ENCODE results near the gene GDF10.

DNA sequence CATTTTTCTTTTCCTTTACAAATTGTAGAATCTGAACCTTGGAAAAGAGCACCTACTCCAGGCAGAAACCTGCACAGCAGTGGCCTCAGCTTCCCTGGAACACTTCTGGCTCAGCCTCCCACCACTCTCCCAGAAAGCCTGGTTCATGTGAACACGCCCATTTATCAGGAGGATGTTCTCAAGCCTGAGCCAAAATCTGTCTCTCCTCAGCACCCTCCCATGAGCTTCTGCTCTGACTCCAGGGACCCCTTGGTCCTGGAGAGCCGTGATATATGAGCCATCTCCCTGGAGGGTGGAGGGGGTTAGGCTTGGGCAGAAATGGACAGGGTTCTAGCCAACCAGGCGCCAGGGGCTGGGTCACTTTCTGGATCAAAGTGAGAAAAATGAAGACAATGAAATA lies 32.4 kb downstream of the GDF10 start:
- TF ChIP-seq, protein P1, sequence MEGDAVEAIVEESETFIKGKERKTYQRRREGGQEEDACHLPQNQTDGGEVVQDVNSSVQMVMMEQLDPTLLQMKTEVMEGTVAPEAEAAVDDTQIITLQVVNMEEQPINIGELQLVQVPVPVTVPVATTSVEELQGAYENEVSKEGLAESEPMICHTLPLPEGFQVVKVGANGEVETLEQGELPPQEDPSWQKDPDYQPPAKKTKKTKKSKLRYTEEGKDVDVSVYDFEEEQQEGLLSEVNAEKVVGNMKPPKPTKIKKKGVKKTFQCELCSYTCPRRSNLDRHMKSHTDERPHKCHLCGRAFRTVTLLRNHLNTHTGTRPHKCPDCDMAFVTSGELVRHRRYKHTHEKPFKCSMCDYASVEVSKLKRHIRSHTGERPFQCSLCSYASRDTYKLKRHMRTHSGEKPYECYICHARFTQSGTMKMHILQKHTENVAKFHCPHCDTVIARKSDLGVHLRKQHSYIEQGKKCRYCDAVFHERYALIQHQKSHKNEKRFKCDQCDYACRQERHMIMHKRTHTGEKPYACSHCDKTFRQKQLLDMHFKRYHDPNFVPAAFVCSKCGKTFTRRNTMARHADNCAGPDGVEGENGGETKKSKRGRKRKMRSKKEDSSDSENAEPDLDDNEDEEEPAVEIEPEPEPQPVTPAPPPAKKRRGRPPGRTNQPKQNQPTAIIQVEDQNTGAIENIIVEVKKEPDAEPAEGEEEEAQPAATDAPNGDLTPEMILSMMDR (IDR thresholded peaks at IDR 0.05): no peak
- TF ChIP-seq POLR2AphosphoS5 (IDR thresholded peaks at IDR 0.05): no peak

Measured in transverse colon (tissue), 4 donors.